Epithelial cell of esophagus (primary cell): ENCODE results near the gene NR1H3.

Experiments
- DNase-seq: peaks from one replicate; pipeline ENCODE4 v3.0.0; 2010; ENCODE audit warnings: low read depth
- H3K4me3 ChIP-seq: 2 replicates; pipeline ENCODE4 v1.5.1; 2011; ENCODE audit warnings: mild to moderate bottlenecking, low read length, control low read depth
- TF ChIP-seq, protein P1 (sequence below): IDR thresholded peaks from 2 replicates; pipeline ENCODE4 v1.5.1; 2011; ENCODE audit warnings: low read depth, mild to moderate bottlenecking, low read length, control low read depth, inconsistent platforms; ENCODE audit not compliant: insufficient read depth; ENCODE audit errors: missing control alignments

Gene NR1H3

DNA sequence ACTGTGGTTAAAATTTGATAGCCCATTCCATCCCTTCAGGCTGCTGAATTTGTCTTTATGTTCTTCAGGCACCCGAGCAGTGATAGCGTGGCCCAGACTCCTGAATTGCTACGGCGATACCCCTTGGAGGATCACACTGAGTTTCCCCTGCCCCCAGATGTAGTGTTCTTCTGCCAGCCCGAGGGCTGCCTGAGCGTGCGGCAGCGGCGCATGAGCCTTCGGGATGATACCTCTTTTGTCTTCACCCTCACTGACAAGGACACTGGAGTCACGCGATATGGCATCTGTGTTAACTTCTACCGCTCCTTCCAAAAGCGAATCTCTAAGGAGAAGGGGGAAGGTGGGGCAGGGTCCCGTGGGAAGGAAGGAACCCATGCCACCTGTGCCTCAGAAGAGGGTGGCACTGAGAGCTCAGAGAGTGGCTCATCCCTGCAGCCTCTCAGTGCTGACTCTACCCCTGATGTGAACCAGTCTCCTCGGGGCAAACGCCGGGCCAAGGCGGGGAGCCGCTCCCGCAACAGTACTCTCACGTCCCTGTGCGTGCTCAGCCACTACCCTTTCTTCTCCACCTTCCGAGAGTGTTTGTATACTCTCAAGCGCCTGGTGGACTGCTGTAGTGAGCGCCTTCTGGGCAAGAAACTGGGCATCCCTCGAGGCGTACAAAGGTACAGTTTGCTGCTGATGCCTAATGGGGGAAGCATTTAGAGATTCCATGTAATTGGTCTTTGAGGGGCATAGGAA is 16.9 kb downstream of the NR1H3 start:
- H3K4me3 ChIP-seq, result no peak overlapping the region
- TF ChIP-seq, protein P1, sequence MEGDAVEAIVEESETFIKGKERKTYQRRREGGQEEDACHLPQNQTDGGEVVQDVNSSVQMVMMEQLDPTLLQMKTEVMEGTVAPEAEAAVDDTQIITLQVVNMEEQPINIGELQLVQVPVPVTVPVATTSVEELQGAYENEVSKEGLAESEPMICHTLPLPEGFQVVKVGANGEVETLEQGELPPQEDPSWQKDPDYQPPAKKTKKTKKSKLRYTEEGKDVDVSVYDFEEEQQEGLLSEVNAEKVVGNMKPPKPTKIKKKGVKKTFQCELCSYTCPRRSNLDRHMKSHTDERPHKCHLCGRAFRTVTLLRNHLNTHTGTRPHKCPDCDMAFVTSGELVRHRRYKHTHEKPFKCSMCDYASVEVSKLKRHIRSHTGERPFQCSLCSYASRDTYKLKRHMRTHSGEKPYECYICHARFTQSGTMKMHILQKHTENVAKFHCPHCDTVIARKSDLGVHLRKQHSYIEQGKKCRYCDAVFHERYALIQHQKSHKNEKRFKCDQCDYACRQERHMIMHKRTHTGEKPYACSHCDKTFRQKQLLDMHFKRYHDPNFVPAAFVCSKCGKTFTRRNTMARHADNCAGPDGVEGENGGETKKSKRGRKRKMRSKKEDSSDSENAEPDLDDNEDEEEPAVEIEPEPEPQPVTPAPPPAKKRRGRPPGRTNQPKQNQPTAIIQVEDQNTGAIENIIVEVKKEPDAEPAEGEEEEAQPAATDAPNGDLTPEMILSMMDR, result no peak
- DNase-seq, result no peak

DNA sequence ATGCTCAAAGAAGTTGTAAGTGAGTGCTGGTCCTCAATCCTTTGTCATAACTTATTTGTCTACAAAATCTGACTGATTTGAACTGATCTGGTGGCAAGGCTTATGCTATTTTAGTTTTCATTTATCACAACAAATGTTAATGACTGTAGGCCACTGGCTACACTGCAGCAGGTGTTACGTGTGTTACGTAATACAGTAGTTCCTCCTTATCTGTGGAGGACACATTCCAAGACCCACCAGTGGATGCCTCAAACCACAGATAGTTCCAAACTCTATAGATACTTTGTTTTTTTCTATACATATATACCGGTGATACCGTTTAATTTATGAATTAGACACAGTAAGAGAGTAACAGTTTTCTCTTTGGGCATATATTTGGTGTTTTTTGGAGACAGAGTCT is 19.1 kb downstream of the NR1H3 start:
- TF ChIP-seq, protein P1, result no peak
- DNase-seq, result no peak
- no peak overlapping the region for H3K4me3 ChIP-seq

DNA sequence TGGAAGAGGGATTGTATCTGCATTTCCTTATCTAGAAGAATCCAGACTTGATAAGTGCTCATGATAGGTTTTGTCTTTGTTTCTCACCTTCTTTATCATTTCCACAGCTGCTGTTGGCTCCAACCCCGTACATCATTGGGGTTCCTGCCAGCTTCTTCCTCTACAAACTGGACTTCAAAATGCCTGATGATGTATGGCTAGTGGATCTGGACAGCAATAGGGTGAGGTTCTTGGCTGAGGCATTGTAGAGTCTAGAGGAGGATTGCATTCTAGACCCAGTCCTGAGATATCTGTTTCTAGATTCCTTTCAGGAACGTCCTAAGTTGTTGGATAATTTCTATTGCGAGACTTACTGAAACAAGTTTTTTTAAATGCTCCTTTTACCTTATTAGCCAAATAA is 20.3 kb downstream of the NR1H3 start:
- no peak for DNase-seq
- TF ChIP-seq, protein P1, result no peak
- H3K4me3 ChIP-seq, result no peak overlapping the region

DNA sequence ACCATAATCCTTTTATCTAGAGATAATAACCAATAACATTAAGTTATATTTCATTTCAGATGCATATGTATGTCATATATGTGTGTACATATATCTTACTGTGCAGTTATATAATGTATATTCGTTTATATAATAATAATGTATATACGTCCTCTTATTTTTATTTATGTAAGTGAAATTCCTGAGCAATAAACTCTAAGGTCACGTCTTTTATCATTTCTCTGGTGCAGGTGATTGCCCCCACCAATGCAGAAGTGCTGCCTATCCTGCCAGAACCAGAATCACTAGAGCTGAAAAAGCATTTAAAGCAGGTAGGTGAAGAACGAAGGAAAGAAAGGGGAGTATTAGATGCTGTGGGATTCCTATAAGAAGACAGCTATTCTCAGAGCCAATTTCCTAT is 21.0 kb downstream of the NR1H3 start:
- TF ChIP-seq, protein P1, result no peak
- DNase-seq, result no peak
- H3K4me3 ChIP-seq, result no peak overlapping the region

DNA sequence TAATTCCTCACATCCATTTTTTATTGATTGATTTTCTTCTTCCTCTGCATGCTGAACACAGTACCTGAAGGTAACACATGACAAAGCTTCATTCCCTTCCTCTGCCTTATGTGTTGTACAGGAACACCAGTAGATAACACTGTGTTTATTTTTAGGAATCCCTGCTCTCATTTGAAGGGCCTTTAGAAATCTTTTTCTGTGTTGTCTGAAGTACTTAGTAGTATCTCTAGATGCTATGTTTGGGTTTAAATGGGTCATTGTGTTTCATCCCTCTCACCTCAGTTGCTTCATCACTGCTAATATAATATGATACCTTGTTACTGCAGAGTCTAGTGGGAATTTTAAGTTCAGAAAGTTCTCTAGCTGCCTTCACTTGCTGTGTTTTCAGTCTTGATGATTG is 22.3 kb downstream of the NR1H3 start:
- TF ChIP-seq, protein P1, result no peak
- no peak for DNase-seq
- H3K4me3 ChIP-seq, result no peak overlapping the region

DNA sequence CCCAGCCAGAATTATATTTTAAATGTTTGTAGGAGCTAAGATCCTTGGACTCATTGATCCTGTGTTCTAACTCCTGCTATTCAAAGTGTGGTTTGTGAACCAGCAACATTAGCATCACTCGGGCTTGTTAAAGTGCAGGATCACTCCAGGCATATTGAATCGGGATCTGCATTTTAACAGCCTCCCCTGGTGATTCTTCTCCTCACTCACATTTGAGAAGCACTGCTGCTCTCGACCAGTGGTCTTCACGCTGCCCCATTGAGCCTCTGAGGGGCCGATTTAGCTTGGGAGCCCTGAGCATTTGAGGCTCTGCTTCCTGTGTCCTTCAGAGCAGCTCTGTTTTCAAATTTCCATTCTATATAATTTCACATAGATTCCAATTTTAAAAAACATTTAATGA is 23.1 kb downstream of the NR1H3 start:
- TF ChIP-seq, protein P1, result no peak
- DNase-seq, result no peak
- H3K4me3 ChIP-seq, result no peak overlapping the region

DNA sequence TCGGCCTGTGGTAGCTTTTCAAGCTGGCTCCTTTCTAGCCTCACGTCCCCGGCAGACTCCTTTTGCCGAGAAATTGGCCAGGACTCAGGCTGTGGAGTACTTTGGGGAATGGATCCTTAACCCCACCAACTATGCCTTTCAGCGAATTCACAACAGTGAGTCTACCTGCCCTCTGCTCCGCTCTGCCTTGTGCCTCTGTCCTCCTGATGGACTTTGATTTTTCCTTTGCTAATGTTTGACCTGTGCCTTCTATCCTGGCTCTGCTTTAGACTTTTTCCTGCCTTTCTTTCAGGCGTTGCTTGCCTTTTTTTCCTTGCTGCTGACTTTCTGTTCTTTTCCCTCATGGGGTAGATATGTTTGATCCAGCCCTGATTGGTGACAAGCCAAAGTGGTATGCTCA is 24.7 kb downstream of the NR1H3 start:
- TF ChIP-seq, protein P1, result no peak
- H3K4me3 ChIP-seq, result no peak overlapping the region
- DNase-seq, result no peak
